Heart left ventricle (tissue), 16 donors: ENCODE results near the gene GOT1. TPM values are rescaled to one million over a fixed set of nuclear protein-coding genes. Genes with fewer than 3 reads are reported as not detected.

Experiments used
- ATAC-seq, 4 donors: fragments of 200-7000 bp; cut with Tn5 transposase; one replicate each; pipeline ENCODE4 v1.9.1; 2020 to 2022; ENCODE audit warnings: moderate library complexity in 4 of 4, mild to moderate bottlenecking in 3 of 4, moderate number of reproducible peaks in 1 of 4
- DNase-seq, 5 donors: peaks; one replicate each; pipeline ENCODE4 v3.0.0-alpha.2; 2020
- H3K27ac ChIP-seq, 12 donors: fragments of 200-600 bp; sonication (generic) in 4 of 12; one replicate each; pipeline versions ENCODE4 v1.5.0 to v1.8.0; 2016 to 2022; ENCODE audit warnings: mild to moderate bottlenecking in 2 of 12
- H3K27me3 ChIP-seq, 9 donors: fragments of 200-600 bp; sonication (generic) in 2 of 9; one replicate each; pipeline versions ENCODE4 v1.5.1 to v1.8.0; 2016 to 2022; ENCODE audit warnings: mild to moderate bottlenecking in 3 of 9
- H3K36me3 ChIP-seq, 9 donors: fragments of 200-600 bp; sonication (generic) in 2 of 9; one replicate each; pipeline versions ENCODE4 v1.5.0 to v1.8.0; 2018 to 2022; ENCODE audit warnings: mild to moderate bottlenecking in 2 of 9
- H3K4me1 ChIP-seq, 12 donors: fragments of 200-600 bp; sonication (generic) in 4 of 12; one replicate each; pipeline versions ENCODE4 v1.5.0 to v1.8.0; 2016 to 2022; ENCODE audit warnings: mild to moderate bottlenecking in 3 of 12
- H3K4me3 ChIP-seq, 12 donors: fragments of 200-600 bp; sonication (generic) in 4 of 12; one replicate each; pipeline versions ENCODE4 v1.5.0 to v1.8.0; 2017 to 2022; ENCODE audit warnings: mild to moderate bottlenecking in 9 of 12, moderate library complexity in 4 of 12
- H3K9me3 ChIP-seq, 12 donors: fragments of 200-600 bp; sonication (generic) in 4 of 12; one replicate each; pipeline versions ENCODE4 v1.5.0 to v1.8.0; 2016 to 2022; ENCODE audit warnings: mild to moderate bottlenecking in 1 of 12
- POLR2A ChIP-seq, 2 donors: fragments of 450-650 bp; IDR thresholded peaks; one replicate each; pipeline ENCODE4 v1.6.1; 2017; ENCODE audit warnings: antibody characterized with exemption in 2 of 2, mild to moderate bottlenecking in 2 of 2, moderate library complexity in 2 of 2
- WGBS, 4 donors: extraction: QIAGEN DNeasy Blood & Tissue Kit in 2 of 4; methylation state at CpG; one replicate each; pipeline versions ENCODE4 v1.1.5 to v1.1.7; 2013 to 2018; 5-methylcytosine and 5-hydroxymethylcytosine counted together
- intact Hi-C, 10 donors: fragments of 100-400 bp; cut with DNase I; formaldehyde crosslinking; loops; one replicate each; pipeline versions ENCODE4 v1.11.1 to v1.14.2; 2022
- polyA plus RNA-seq, 2 donors: library from polyadenylated mRNA; stranded (reverse); fragments of 200-250 nt; gene quantifications; one replicate each; pipeline ENCODE4 v1.2.3, GENCODE V29; 2013
- total RNA-seq, 9 donors: library from RNA; depleted of rRNA in 2 of 9; stranded (reverse); fragments of >200 nt in 2 of 9; fragmentation: NEBNext Ultra II Directional in 3 of 9; extraction: Animal tissue kit (Norgen Biotek cat#: 25700) in 3 of 9; gene quantifications; one replicate each; pipeline versions ENCODE4 v1.1.0 to v1.2.4, GENCODE V29; 2016 to 2023
- TF ChIP-seq, protein P1 (sequence below), 12 donors: fragments of 200-600 bp; sonication (generic) in 4 of 12; IDR thresholded peaks; one replicate each; pipeline versions ENCODE4 v1.5.0 to v1.8.0; 2018 to 2022; ENCODE audit warnings: antibody characterized with exemption in 12 of 12, mild to moderate bottlenecking in 5 of 12
- donor health status: ischemic (EF 13 %, LVEDD 7.1; RV severe dilation, severe dysfunction).
- donor health status: healthy with polysubstance abuse.
- donor health status: DM: no; HTN: yes; CAD: no.
- donor health status: DM: no; HTN: no; CAD: no.
- donor health status: ischemic (EF 25% LVEDD 6.9; RV normal size, moderate dysfunction).
- donor health status: ischemic (EF 25% LVEDD 5.7; RV mildly dilated, moderate dysfunction).
- donor health status: healthy.
- donor health status: DM: yes; HTN: yes; CAD: no.
- donor health status: ischemic (EF 35%, LVEDD 5.7; RV mildly dilated, moderate dysfunction).
- donor health status: nonischemic (EF 11% LVEDD 7.7; RV severe dilation, severe dysfunction).
- donor health status: DM: yes; HTN: yes; CAD: no.
- donor health status: PGD.
- donor health status: ischemic (EF 29% LVEDD 5.4; RV normal size, mild dysfunction).
- donor health status: nonischemic (EF 23%, LVEDD 6.1; RV moderate dilation, normal function).

Gene GOT1
- total and polyA plus RNA-seq, 11 donors, result 259 to 815 (median 505) TPM

DNA sequence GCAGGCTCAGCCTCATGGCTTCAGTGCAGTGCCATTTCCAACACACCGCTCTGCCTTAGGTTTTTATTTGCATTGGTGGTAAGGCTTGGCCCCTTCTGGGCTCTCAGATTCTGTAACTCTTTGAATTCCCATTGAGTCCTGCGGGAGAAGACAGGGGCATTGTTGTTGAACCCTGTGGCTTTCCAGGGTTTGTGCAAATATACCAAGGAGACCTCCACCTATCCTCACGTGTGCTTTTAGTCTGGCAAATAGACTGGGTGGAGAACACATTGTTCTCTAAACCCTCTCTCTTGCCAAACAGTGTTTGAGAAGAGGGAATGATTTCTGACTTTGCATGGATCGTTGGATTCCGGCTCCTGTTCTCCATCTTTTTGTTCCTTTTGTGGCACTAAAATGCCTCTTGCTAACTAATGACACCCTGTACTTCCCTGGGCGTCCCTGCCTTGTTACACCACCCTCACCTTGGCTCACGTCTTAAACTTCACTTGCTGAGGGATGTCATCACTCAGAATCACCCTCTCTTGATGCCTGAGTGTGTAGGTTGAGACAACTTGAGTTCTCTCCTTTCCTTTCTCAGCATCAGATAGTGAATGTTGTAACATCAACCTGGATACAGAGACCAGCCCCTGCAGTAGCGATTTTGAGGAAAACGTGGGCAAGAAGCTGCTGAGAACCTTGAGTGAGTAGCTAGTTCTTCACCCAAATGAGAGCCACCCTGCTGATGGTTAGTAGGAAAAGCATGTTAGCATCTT lies 40.5 kb downstream of the GOT1 start:
- DNase-seq (no peak), ATAC-seq (no peak)
- peaks cover 0 to 45% (median 11%) of the 10 kb centered on the region in 12 donors for H3K4me1 ChIP-seq
- no peaks in the 10 kb centered on the region for H3K27me3 ChIP-seq
- no peak overlapping the region for H3K27ac ChIP-seq
- no peak overlapping the region for H3K4me3 ChIP-seq
- H3K9me3 ChIP-seq, result no peaks in the 10 kb centered on the region
- TF ChIP-seq POLR2A (IDR thresholded peaks at IDR 0.05), result no peak
- TF ChIP-seq, protein P1, sequence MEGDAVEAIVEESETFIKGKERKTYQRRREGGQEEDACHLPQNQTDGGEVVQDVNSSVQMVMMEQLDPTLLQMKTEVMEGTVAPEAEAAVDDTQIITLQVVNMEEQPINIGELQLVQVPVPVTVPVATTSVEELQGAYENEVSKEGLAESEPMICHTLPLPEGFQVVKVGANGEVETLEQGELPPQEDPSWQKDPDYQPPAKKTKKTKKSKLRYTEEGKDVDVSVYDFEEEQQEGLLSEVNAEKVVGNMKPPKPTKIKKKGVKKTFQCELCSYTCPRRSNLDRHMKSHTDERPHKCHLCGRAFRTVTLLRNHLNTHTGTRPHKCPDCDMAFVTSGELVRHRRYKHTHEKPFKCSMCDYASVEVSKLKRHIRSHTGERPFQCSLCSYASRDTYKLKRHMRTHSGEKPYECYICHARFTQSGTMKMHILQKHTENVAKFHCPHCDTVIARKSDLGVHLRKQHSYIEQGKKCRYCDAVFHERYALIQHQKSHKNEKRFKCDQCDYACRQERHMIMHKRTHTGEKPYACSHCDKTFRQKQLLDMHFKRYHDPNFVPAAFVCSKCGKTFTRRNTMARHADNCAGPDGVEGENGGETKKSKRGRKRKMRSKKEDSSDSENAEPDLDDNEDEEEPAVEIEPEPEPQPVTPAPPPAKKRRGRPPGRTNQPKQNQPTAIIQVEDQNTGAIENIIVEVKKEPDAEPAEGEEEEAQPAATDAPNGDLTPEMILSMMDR (IDR thresholded peaks at IDR 0.05), result no peak
- H3K36me3 ChIP-seq, result peaks cover 0 to 10% (median 0%) of the 10 kb centered on the region in 9 donors
- intact Hi-C loops, result loop anchor here in 8 of 10 donors (5.0 to 10.0 kb wide), 3 partner anchors 42 to 315 kb away; partner anchors contain the start of gene GOT1 (in 5 of the 8)
- 75 to 87% (median 78%) methylated on average over 9 of the region's 9 CpGs for WGBS, 4 donors

DNA sequence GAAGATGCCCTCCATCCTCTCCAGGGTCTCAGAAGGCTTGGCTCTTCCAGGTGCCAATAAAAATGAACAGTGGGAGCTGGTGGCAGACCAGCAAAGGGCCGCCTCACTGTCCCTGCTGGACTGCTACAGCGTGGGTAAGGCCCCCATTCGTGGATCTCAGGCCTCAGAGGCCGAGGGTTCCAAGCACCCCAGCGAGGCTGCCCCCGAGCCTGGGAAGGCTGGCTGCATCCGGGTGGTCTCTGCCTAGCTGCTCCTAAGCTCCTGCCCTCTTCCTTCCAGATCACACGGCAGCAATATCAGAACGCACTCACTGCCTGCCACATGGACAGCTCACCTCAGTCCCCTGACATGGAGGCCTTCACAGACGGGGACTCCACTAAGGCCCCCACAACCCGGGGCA lies 42.9 kb downstream of the GOT1 start:
- peaks cover 0 to 7% (median 0%) of the 10 kb centered on the region in 9 donors for H3K27me3 ChIP-seq
- H3K27ac ChIP-seq, result no peak overlapping the region
- H3K36me3 ChIP-seq, result no peaks in the 10 kb centered on the region
- no peak overlapping the region for H3K4me3 ChIP-seq
- peaks cover 0 to 28% (median 9%) of the 10 kb centered on the region in 12 donors for H3K4me1 ChIP-seq
- 73 to 91% (median 76%) methylated on average over 6 to 11 of the region's 11 CpGs for WGBS, 4 donors
- ATAC-seq (no peak), DNase-seq (no peak)
- intact Hi-C loops, result no loop called here
- H3K9me3 ChIP-seq, result no peaks in the 10 kb centered on the region
- TF ChIP-seq, protein P1 (IDR thresholded peaks at IDR 0.05), result no peak
- no peak for TF ChIP-seq POLR2A (IDR thresholded peaks at IDR 0.05)

DNA sequence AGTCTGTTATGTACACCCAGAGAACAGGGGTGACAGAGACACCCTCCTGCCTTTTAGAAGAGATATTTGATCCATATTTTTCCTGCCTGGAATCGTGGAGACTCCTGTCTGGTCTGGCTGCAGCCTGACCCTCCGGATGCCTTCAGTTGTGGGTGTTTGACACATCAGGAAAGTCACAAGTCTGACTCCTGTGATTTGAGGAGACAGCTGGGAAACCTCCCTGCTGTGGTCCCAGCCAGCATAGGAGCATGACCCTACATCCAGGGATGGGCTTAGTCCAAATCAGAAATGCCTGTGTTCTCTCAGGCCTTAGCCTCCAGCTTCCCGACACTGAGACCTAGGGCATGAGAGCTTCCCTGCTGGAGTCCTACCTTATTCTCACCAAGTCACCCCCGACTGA lies 43.4 kb downstream of the GOT1 start:
- intact Hi-C loops, result no loop called here

GRCh38 chr10:99382176-99382575 lies 48.2 kb downstream of the GOT1 start:
- Histone ChIP-seq H3K36me3 (no peaks in the 10 kb centered on the region), H3K27me3 (peaks cover 0 to 7% (median 0%) of the 10 kb centered on the region in 9 donors), H3K4me3 (no peak overlapping the region), H3K4me1 (no peaks in the 10 kb centered on the region), H3K27ac (no peak overlapping the region), H3K9me3 (no peaks in the 10 kb centered on the region)
- ATAC-seq (no peak), DNase-seq (no peak)
- WGBS, 4 donors, result 75 to 87% (median 80%) methylated on average over 1 of the region's 1 CpG
- intact Hi-C loops, result no loop called here
- no peak for TF ChIP-seq POLR2A (IDR thresholded peaks at IDR 0.05)
- TF ChIP-seq, protein P1 (IDR thresholded peaks at IDR 0.05), result no peak

More for the DNA sequence above, 43.4 kb downstream of the GOT1 start:
- no peak overlapping the region for H3K27ac ChIP-seq
- WGBS, 4 donors, result 61 to 76% (median 68%) methylated on average over 4 of the region's 4 CpGs
- no peaks in the 10 kb centered on the region for H3K36me3 ChIP-seq
- H3K27me3 ChIP-seq, result peaks cover 0 to 7% (median 0%) of the 10 kb centered on the region in 9 donors
- no peak for TF ChIP-seq POLR2A (IDR thresholded peaks at IDR 0.05)
- TF ChIP-seq, protein P1 (IDR thresholded peaks at IDR 0.05), result no peak
- H3K4me3 ChIP-seq, result no peak overlapping the region
- H3K9me3 ChIP-seq, result no peaks in the 10 kb centered on the region
- DNase-seq (no peak), ATAC-seq (no peak)
- H3K4me1 ChIP-seq, result peaks cover 0 to 23% (median 7%) of the 10 kb centered on the region in 12 donors
